HepG2 (cell line): ENCODE data around the gene ATP8B4. TPM values are rescaled to one million over a fixed set of nuclear protein-coding genes. Genes with fewer than 3 reads are reported as not detected.

Experiments
- ATAC-seq: fragments of 200-7000 bp; cut with Tn5 transposase; 3 replicates; pipeline ENCODE4 v1.9.1; 2020; ENCODE audit warnings: mild to moderate bottlenecking, moderate library complexity
- BruUV-seq: library from RNA; stranded (reverse); fragments of 400-500 nt; replicated peaks from 2 replicates; lab custom pipeline; 2021; lab: Mats Ljungman, UMichigan
- CTCF ChIA-PET: fragments of 300-600 bp; formaldehyde crosslinking; extraction: SDS; loops from one replicate; lab custom pipeline; 2021; ENCODE audit warnings: low total read pairs, inconsistent platforms, low intra/inter-chr PET ratio; lab: Yijun Ruan, JAX
- POLR2A ChIA-PET: fragments of 350-600 bp; sonication (Branson Sonifier 250); formaldehyde crosslinking; loops from one replicate; lab custom pipeline; 2020; ENCODE audit warnings: antibody characterized with exemption, inconsistent platforms; lab: Yijun Ruan, JAX
- DNase-seq: peaks from one replicate; pipeline ENCODE4 v3.0.0-alpha.2; 2015; ENCODE audit warnings: low spot score
- FAIRE-seq: peaks from 3 replicates; lab custom pipeline; 2011; peaks lifted over from hg19 to GRCh38; lab: Jason Lieb, UNC
- H2AFZ ChIP-seq: one replicate; pipeline ENCODE4 v1.6.1; 2011; ENCODE audit warnings: low read length, inconsistent platforms
- H3K27ac ChIP-seq: fragments of 300-600 bp; 3 replicates; pipeline ENCODE4 v1.8.0; 2011; ENCODE audit warnings: mixed run types, mild to moderate bottlenecking, mixed read lengths, low read length, inconsistent platforms; ENCODE audit not compliant: insufficient read depth; ENCODE audit errors: extremely low read length
- H3K27me3 ChIP-seq, 2 experiments: fragments of 200-600 bp in 1 of 2; 2 replicates in 1 of 2; 3 replicates in 1 of 2; pipeline versions ENCODE4 v1.6.0 to v1.8.0; 2011; ENCODE audit warnings: low read length in 2 of 2, mild to moderate bottlenecking in 2 of 2, moderate library complexity in 2 of 2, inconsistent platforms in 1 of 2; ENCODE audit not compliant: insufficient read depth in 2 of 2, control insufficient read depth in 1 of 2
- H3K36me3 ChIP-seq, 2 experiments: fragments of 200-600 bp in 1 of 2; replicated peaks in 1 of 2; 2 replicates in 1 of 2; 3 replicates in 1 of 2; pipeline versions ENCODE4 v1.5.1 to v1.8.0; 2011; ENCODE audit warnings: low read length in 2 of 2, inconsistent platforms in 1 of 2; ENCODE audit not compliant: insufficient read depth in 2 of 2, control insufficient read depth in 1 of 2
- H3K4me1 ChIP-seq: 2 replicates; pipeline ENCODE4 v1.5.1; 2012; ENCODE audit warnings: low read length, inconsistent platforms; ENCODE audit not compliant: insufficient read depth
- H3K4me2 ChIP-seq: 2 replicates; pipeline ENCODE4 v1.6.0; 2011; ENCODE audit warnings: low read depth, low read length, inconsistent platforms
- H3K4me3 ChIP-seq, 3 experiments: fragments of 200-600 bp in 1 of 3; sonication (generic), shearing (Covaris generic) in 1 of 3; replicated peaks in 1 of 3; 2 replicates each; pipeline ENCODE4 v1.5.1; 2011 to 2016; ENCODE audit warnings: low read length in 3 of 3, inconsistent platforms in 2 of 3, low read depth in 2 of 3, mild to moderate bottlenecking in 2 of 3, control low read depth in 1 of 3, mixed read lengths in 1 of 3; ENCODE audit not compliant: insufficient read depth in 1 of 3
- H3K79me2 ChIP-seq: one replicate; pipeline ENCODE4 v1.6.1; 2011; ENCODE audit warnings: low read length, inconsistent platforms; ENCODE audit not compliant: insufficient read depth
- H3K9ac ChIP-seq: 2 replicates; pipeline ENCODE4 v1.6.0; 2011; ENCODE audit warnings: mild to moderate bottlenecking, low read depth, low read length, inconsistent platforms; ENCODE audit not compliant: insufficient read depth
- H3K9me3 ChIP-seq: 2 replicates; pipeline ENCODE4 v1.5.1; 2012; ENCODE audit warnings: mild to moderate bottlenecking, low read length
- H4K20me1 ChIP-seq: 2 replicates; pipeline ENCODE4 v1.6.0; 2011; ENCODE audit warnings: inconsistent platforms, mild to moderate bottlenecking, low read length, moderate library complexity; ENCODE audit not compliant: insufficient read depth
- FOXC1 ChIP-seq: sonication (generic); formaldehyde crosslinking; IDR thresholded peaks from 2 replicates; pipeline ENCODE4 v1.8.0; 2022; ENCODE audit warnings: mild to moderate bottlenecking, missing genetic modification reagents, borderline replicate concordance
- FOXO1 ChIP-seq: sonication (generic); formaldehyde crosslinking; IDR thresholded peaks from 2 replicates; pipeline ENCODE4 v1.4.0; 2020; ENCODE audit warnings: missing genetic modification reagents
- HDAC2 ChIP-seq: sonication (generic); formaldehyde crosslinking; IDR thresholded peaks from 2 replicates; pipeline ENCODE4 v1.4.0; 2020; ENCODE audit warnings: missing genetic modification reagents
- MBD4 ChIP-seq: IDR thresholded peaks from 2 replicates; pipeline ENCODE4 v1.6.1; 2012; ENCODE audit warnings: low read length, inconsistent platforms, borderline replicate concordance
- MZF1 ChIP-seq: sonication (generic); formaldehyde crosslinking; IDR thresholded peaks from 2 replicates; pipeline ENCODE4 v1.8.1; 2023; ENCODE audit warnings: mild to moderate bottlenecking, missing genetic modification reagents, borderline replicate concordance
- NAIF1 ChIP-seq: sonication (generic); formaldehyde crosslinking; IDR thresholded peaks from 2 replicates; pipeline ENCODE4 v1.5.0; 2020; ENCODE audit warnings: mild to moderate bottlenecking, missing genetic modification reagents, borderline replicate concordance
- XBP1 ChIP-seq: sonication (generic); formaldehyde crosslinking; IDR thresholded peaks from 2 replicates; pipeline ENCODE4 v1.5.0; 2020; ENCODE audit warnings: missing genetic modification reagents
- ZBTB38 ChIP-seq: sonication (generic); formaldehyde crosslinking; IDR thresholded peaks from 2 replicates; pipeline ENCODE4 v1.5.1; 2020; ENCODE audit warnings: mild to moderate bottlenecking, missing genetic modification reagents
- ZNF558 ChIP-seq: sonication (generic); formaldehyde crosslinking; IDR thresholded peaks from 2 replicates; pipeline ENCODE4 v1.9.0; 2022; ENCODE audit warnings: mild to moderate bottlenecking, missing genetic modification reagents, borderline replicate concordance
- ZNF678 ChIP-seq: sonication (generic); formaldehyde crosslinking; IDR thresholded peaks from 2 replicates; pipeline ENCODE4 v1.4.0; 2020; ENCODE audit warnings: mild to moderate bottlenecking, missing genetic modification reagents
- WGBS: methylation state at CpG from one replicate; pipeline ENCODE4 v1.1.6; 2017; ENCODE audit warnings: low lambda C conversion rate; 5-methylcytosine and 5-hydroxymethylcytosine counted together
- in situ Hi-C: cut with HindIII; loops from 2 replicates; pipeline ENCODE4 v1.10.0; 2017; ENCODE audit warnings: low pct_unique_long_range_greater_than_20kb; ENCODE audit not compliant: extremely low pct_ligation_motif_present
- intact Hi-C: fragments of 100-400 bp; cut with micrococcal nuclease; formaldehyde crosslinking; loops from one replicate; pipeline ENCODE4 v1.10.0; 2022; ENCODE audit not compliant: unreplicated experiment
- polyA plus RNA-seq, 8 experiments: library from polyadenylated mRNA; depleted of rRNA in 3 of 8; stranded (reverse) in 7 of 8; unstranded in 1 of 8; fragments of >200 nt; fragmentation: Illumina TruSeq in 4 of 8; extraction: Trizol in 4 of 8; gene quantifications; 2 replicates each; pipeline versions ENCODE4 v1.2.1 to v1.2.3, GENCODE V29; 2011 to 2016; ENCODE audit warnings: low read depth in 4 of 8, missing spikeins in 1 of 8, mixed read lengths in 1 of 8; ENCODE audit not compliant: insufficient read depth in 1 of 8
- total RNA-seq, 5 experiments: library from RNA; depleted of rRNA; stranded (reverse); fragments of >200 nt; fragmentation: Illumina TruSeq; extraction: Trizol; gene quantifications; 2 replicates each; pipeline ENCODE4 v1.2.3, GENCODE V29; 2016; ENCODE audit warnings: low read depth in 1 of 5
- TF ChIP-seq, protein P1 (sequence below): sonication (generic); formaldehyde crosslinking; IDR thresholded peaks from 2 replicates; pipeline ENCODE4 v1.5.1; 2020; ENCODE audit warnings: missing genetic modification reagents, mild to moderate bottlenecking, borderline replicate concordance

The ATP8B4 gene
- total and polyA plus RNA-seq, 2 of the 13 experiments (the other 11 are each of a cell fraction or from before 2014, with no cell fraction given) = 0.24 to 0.69 TPM

DNA sequence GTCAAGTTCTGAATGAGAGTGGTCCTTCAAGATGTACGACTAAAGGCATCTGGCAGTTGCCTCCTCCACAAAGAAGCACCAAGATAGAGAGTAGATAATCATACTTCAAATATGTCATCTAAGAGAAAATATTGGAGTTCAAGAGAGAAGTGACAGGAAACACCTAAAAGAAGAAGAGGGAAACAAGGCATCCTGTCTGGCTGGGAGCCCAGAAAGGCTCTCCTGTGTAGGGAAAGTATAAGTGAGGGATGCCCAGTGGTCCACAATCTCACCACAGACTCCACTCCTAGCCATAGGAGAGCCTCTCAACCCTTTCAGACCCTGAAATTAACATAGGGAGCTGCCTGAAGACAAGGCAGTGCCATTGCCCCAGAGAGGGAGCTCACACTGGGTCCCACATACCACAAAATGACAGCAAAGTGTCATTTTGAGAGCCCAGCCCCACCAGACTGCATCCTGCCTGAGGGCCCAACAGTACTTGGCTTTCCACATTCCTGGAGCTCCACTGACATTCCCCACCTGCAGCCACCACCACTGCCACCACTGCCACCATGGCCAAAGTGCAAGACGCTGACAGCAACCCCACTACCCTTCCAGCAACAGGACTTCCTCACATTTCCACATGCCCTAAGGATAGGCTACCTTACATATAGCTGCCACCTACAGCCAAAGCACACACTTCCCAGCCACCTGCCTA lies 210.6 kb downstream of the ATP8B4 start:
- Histone ChIP-seq H3K27me3 (no peaks in the 10 kb centered on the region; a peak in 1 of 5 replicates), H3K9ac (no peak overlapping the region), H4K20me1 (no peaks in the 10 kb centered on the region), H3K79me2 (no peaks in the 10 kb centered on the region)
- ATAC-seq (no peak), DNase-seq (no peak), FAIRE-seq (no peak)
- intact Hi-C loops = no loop called here
- TF ChIP-seq ZBTB38 (CRISPR knock-in tag) (no peak), XBP1 (CRISPR knock-in tag) (no peak), NAIF1 (CRISPR knock-in tag) (no peak), FOXO1 (CRISPR knock-in tag) (no peak), ZNF678 (no peak), MZF1 (CRISPR knock-in tag) (no peak), ZNF558 (no peak), MBD4 (no peak), HDAC2 (CRISPR knock-in tag) (no peak), FOXC1 (CRISPR knock-in tag) (no peak)
- TF ChIP-seq, protein P1, sequence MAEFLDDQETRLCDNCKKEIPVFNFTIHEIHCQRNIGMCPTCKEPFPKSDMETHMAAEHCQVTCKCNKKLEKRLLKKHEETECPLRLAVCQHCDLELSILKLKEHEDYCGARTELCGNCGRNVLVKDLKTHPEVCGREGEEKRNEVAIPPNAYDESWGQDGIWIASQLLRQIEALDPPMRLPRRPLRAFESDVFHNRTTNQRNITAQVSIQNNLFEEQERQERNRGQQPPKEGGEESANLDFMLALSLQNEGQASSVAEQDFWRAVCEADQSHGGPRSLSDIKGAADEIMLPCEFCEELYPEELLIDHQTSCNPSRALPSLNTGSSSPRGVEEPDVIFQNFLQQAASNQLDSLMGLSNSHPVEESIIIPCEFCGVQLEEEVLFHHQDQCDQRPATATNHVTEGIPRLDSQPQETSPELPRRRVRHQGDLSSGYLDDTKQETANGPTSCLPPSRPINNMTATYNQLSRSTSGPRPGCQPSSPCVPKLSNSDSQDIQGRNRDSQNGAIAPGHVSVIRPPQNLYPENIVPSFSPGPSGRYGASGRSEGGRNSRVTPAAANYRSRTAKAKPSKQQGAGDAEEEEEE (CRISPR knock-in tag) = no peak
- TF ChIP-seq, all 625 proteins: peak for 0
- BruUV-seq = no TSS peak
- WGBS = 15% methylated on average over 2 of the region's 2 CpGs
- Histone ChIP-seq H2AFZ (no peak overlapping the region), H3K9me3 (no peaks in the 10 kb centered on the region), H3K4me2 (no peak overlapping the region), H3K4me1 (no peaks in the 10 kb centered on the region), H3K4me3 (no peak overlapping the region), H3K36me3 (no peaks in the 10 kb centered on the region), H3K27ac (no peak overlapping the region)
- CTCF ChIA-PET = no interaction called here
- POLR2A ChIA-PET = no interaction called here
- in situ Hi-C loops = no loop called here
